ENCODE results near the gene PFKP. TPM values are rescaled to one million over a fixed set of nuclear protein-coding genes. Genes with fewer than 3 reads are reported as not detected.

Gene PFKP
- total RNA-seq, 1 experiment from 2014 or later = 91.3 TPM

- Histone ChIP-seq H3K79me2 (ENCODE audit: low read length) (no peaks in the 10 kb centered on the region), H3K27me3 (ENCODE audit: low read length) (no peaks in the 10 kb centered on the region), H3K36me3 (ENCODE audit: insufficient read depth, low read length) (peaks cover 37% of the 10 kb centered on the region), H3K9me3 (ENCODE audit: low read length) (no peaks in the 10 kb centered on the region), H3K4me2 (ENCODE audit: low read depth, low read length, poor library complexity, severe bottlenecking) (no peak overlapping the region), H3K9me2 (replicated peaks; ENCODE audit: insufficient read depth, low read length) (no peaks in the 10 kb centered on the region), H3K4me3 (ENCODE audit: low read length) (no peak overlapping the region), H2AFZ (ENCODE audit: low read length) (no peak overlapping the region), H4K20me1 (ENCODE audit: insufficient read depth, low read depth, low read length) (0 out of 2 replicates have a peak, but pooled peaks cover 4% of the 10 kb centered on the region), H3K27ac (ENCODE audit: low read length) (no peak overlapping the region), H3K4me1 (ENCODE audit: low read length) (no peaks in the 10 kb centered on the region), H3K9ac (ENCODE audit: low read length) (no peak overlapping the region)
- no peak for DNase-seq
These were observed 76.6 kb downstream of the PFKP start for GRCh38 chr10:3143791-3144434.

- Histone ChIP-seq H4K20me1 (ENCODE audit: insufficient read depth, low read depth, low read length) (0 out of 2 replicates have a peak, but pooled peaks cover under 1% of the 10 kb centered on the region), H3K27me3 (ENCODE audit: low read length) (no peaks in the 10 kb centered on the region), H3K9me2 (replicated peaks; ENCODE audit: insufficient read depth, low read length) (no peaks in the 10 kb centered on the region), H3K27ac (ENCODE audit: low read length) (no peak overlapping the region), H3K4me3 (ENCODE audit: low read length) (no peak overlapping the region), H2AFZ (ENCODE audit: low read length) (no peak overlapping the region), H3K4me2 (ENCODE audit: low read depth, low read length, poor library complexity, severe bottlenecking) (no peak overlapping the region), H3K36me3 (ENCODE audit: insufficient read depth, low read length) (peaks cover 25% of the 10 kb centered on the region), H3K9ac (ENCODE audit: low read length) (no peak overlapping the region), H3K79me2 (ENCODE audit: low read length) (no peaks in the 10 kb centered on the region), H3K4me1 (ENCODE audit: low read length) (no peaks in the 10 kb centered on the region), H3K9me3 (ENCODE audit: low read length) (no peaks in the 10 kb centered on the region)
- DNase-seq = no peak
These were observed 78.0 kb downstream of the PFKP start for GRCh38 chr10:3145366-3145765.

- Histone ChIP-seq H3K4me1 (ENCODE audit: low read length) (no peaks in the 10 kb centered on the region), H3K27me3 (ENCODE audit: low read length) (no peaks in the 10 kb centered on the region), H3K36me3 (ENCODE audit: insufficient read depth, low read length) (peaks cover 16% of the 10 kb centered on the region), H4K20me1 (ENCODE audit: insufficient read depth, low read depth, low read length) (no peaks in the 10 kb centered on the region), H3K9ac (ENCODE audit: low read length) (no peak overlapping the region), H3K9me2 (replicated peaks; ENCODE audit: insufficient read depth, low read length) (no peaks in the 10 kb centered on the region), H3K4me3 (ENCODE audit: low read length) (no peak overlapping the region), H3K27ac (ENCODE audit: low read length) (no peak overlapping the region), H3K79me2 (ENCODE audit: low read length) (no peaks in the 10 kb centered on the region), H3K4me2 (ENCODE audit: low read depth, low read length, poor library complexity, severe bottlenecking) (no peak overlapping the region), H3K9me3 (ENCODE audit: low read length) (no peaks in the 10 kb centered on the region), H2AFZ (ENCODE audit: low read length) (no peak overlapping the region)
- no peak for DNase-seq
These were observed 78.9 kb downstream of the PFKP start for GRCh38 chr10:3146289-3146688.

GRCh38 chr10:3147117-3147820 is 79.9 kb downstream of the PFKP start:
- Histone ChIP-seq H3K4me2 (ENCODE audit: low read depth, low read length, poor library complexity, severe bottlenecking) (no peak overlapping the region), H3K9me3 (ENCODE audit: low read length) (no peaks in the 10 kb centered on the region), H3K79me2 (ENCODE audit: low read length) (no peaks in the 10 kb centered on the region), H3K4me1 (ENCODE audit: low read length) (no peaks in the 10 kb centered on the region), H3K4me3 (ENCODE audit: low read length) (no peak overlapping the region), H4K20me1 (ENCODE audit: insufficient read depth, low read depth, low read length) (no peaks in the 10 kb centered on the region), H2AFZ (ENCODE audit: low read length) (no peak overlapping the region), H3K9me2 (replicated peaks; ENCODE audit: insufficient read depth, low read length) (no peaks in the 10 kb centered on the region), H3K9ac (ENCODE audit: low read length) (no peak overlapping the region), H3K36me3 (ENCODE audit: insufficient read depth, low read length) (peaks cover 16% of the 10 kb centered on the region), H3K27me3 (ENCODE audit: low read length) (no peaks in the 10 kb centered on the region), H3K27ac (ENCODE audit: low read length) (no peak overlapping the region)
- DNase-seq = no peak

- DNase-seq = no peak
- H3K9me2 ChIP-seq (replicated peaks; ENCODE audit: insufficient read depth, low read length) = no peaks in the 10 kb centered on the region
- no peaks in the 10 kb centered on the region for H3K9me3 ChIP-seq (ENCODE audit: low read length)
- H3K27me3 ChIP-seq (ENCODE audit: low read length) = no peaks in the 10 kb centered on the region
- H2AFZ ChIP-seq (ENCODE audit: low read length) = no peak overlapping the region
- no peak overlapping the region for H3K4me3 ChIP-seq (ENCODE audit: low read length)
- no peak overlapping the region for H3K4me2 ChIP-seq (ENCODE audit: low read depth, low read length, poor library complexity, severe bottlenecking)
- H3K79me2 ChIP-seq (ENCODE audit: low read length) = no peaks in the 10 kb centered on the region
- no peaks in the 10 kb centered on the region for H4K20me1 ChIP-seq (ENCODE audit: insufficient read depth, low read depth, low read length)
- H3K36me3 ChIP-seq (ENCODE audit: insufficient read depth, low read length) = peaks cover 15% of the 10 kb centered on the region
- H3K4me1 ChIP-seq (ENCODE audit: low read length) = no peaks in the 10 kb centered on the region
- no peak overlapping the region for H3K9ac ChIP-seq (ENCODE audit: low read length)
- no peak overlapping the region for H3K27ac ChIP-seq (ENCODE audit: low read length)
These were observed 80.7 kb downstream of the PFKP start for GRCh38 chr10:3148041-3148440.

GRCh38 chr10:3148994-3149393 is 81.6 kb downstream of the PFKP start:
- H3K36me3 ChIP-seq (ENCODE audit: insufficient read depth, low read length) = peaks cover 7% of the 10 kb centered on the region; the same call in 1 of the 2 replicates
- H3K79me2 ChIP-seq (ENCODE audit: low read length) = no peaks in the 10 kb centered on the region
- H3K27me3 ChIP-seq (ENCODE audit: low read length) = no peaks in the 10 kb centered on the region
- H3K4me3 ChIP-seq (ENCODE audit: low read length) = no peak overlapping the region
- H3K27ac ChIP-seq (ENCODE audit: low read length) = no peak overlapping the region
- H3K4me1 ChIP-seq (ENCODE audit: low read length) = no peaks in the 10 kb centered on the region
- no peak overlapping the region for H3K4me2 ChIP-seq (ENCODE audit: low read depth, low read length, poor library complexity, severe bottlenecking)
- H3K9me3 ChIP-seq (ENCODE audit: low read length) = no peaks in the 10 kb centered on the region
- H4K20me1 ChIP-seq (ENCODE audit: insufficient read depth, low read depth, low read length) = no peaks in the 10 kb centered on the region
- no peak overlapping the region for H3K9ac ChIP-seq (ENCODE audit: low read length)
- DNase-seq = no peak
- H3K9me2 ChIP-seq (replicated peaks; ENCODE audit: insufficient read depth, low read length) = no peaks in the 10 kb centered on the region
- no peak overlapping the region for H2AFZ ChIP-seq (ENCODE audit: low read length)

- Histone ChIP-seq H3K4me3 (ENCODE audit: low read length) (no peak overlapping the region), H3K9ac (ENCODE audit: low read length) (no peak overlapping the region)
These were observed 82.6 kb downstream of the PFKP start for GRCh38 chr10:3149918-3150317.

GRCh38 chr10:3150366-3150765 is 83.0 kb downstream of the PFKP start:
- Histone ChIP-seq H3K4me2 (ENCODE audit: low read depth, low read length, poor library complexity, severe bottlenecking) (no peak overlapping the region), H4K20me1 (ENCODE audit: insufficient read depth, low read depth, low read length) (no peaks in the 10 kb centered on the region), H3K9ac (ENCODE audit: low read length) (no peak overlapping the region), H3K4me3 (ENCODE audit: low read length) (no peak overlapping the region), H3K36me3 (ENCODE audit: insufficient read depth, low read length) (peaks cover 9% of the 10 kb centered on the region), H3K27ac (ENCODE audit: low read length) (no peak overlapping the region), H3K79me2 (ENCODE audit: low read length) (no peaks in the 10 kb centered on the region), H2AFZ (ENCODE audit: low read length) (no peak overlapping the region), H3K9me2 (replicated peaks; ENCODE audit: insufficient read depth, low read length) (no peaks in the 10 kb centered on the region), H3K9me3 (ENCODE audit: low read length) (no peaks in the 10 kb centered on the region), H3K4me1 (ENCODE audit: low read length) (no peaks in the 10 kb centered on the region), H3K27me3 (ENCODE audit: low read length) (no peaks in the 10 kb centered on the region)
- no peak for DNase-seq

More at GRCh38 chr10:3149918-3150317, 82.6 kb downstream of the PFKP start:
- H3K9me2 ChIP-seq (replicated peaks; ENCODE audit: insufficient read depth, low read length) = no peaks in the 10 kb centered on the region
- DNase-seq = no peak
- H3K9me3 ChIP-seq (ENCODE audit: low read length) = no peaks in the 10 kb centered on the region
- no peaks in the 10 kb centered on the region for H3K79me2 ChIP-seq (ENCODE audit: low read length)
- H3K36me3 ChIP-seq (ENCODE audit: insufficient read depth, low read length) = peaks cover 13% of the 10 kb centered on the region
- H3K4me2 ChIP-seq (ENCODE audit: low read depth, low read length, poor library complexity, severe bottlenecking) = no peak overlapping the region
- H4K20me1 ChIP-seq (ENCODE audit: insufficient read depth, low read depth, low read length) = no peaks in the 10 kb centered on the region
- H3K27me3 ChIP-seq (ENCODE audit: low read length) = no peaks in the 10 kb centered on the region
- H3K27ac ChIP-seq (ENCODE audit: low read length) = no peak overlapping the region
- no peak overlapping the region for H2AFZ ChIP-seq (ENCODE audit: low read length)
- no peaks in the 10 kb centered on the region for H3K4me1 ChIP-seq (ENCODE audit: low read length)

Data from Karpas-422 (cell line).